CD4-positive, alpha-beta T cell treated with Interleukin-10 for 1 hour (primary cell): Measurements from ENCODE around the gene TXNRD3.

Experiments
- DNase-seq: peaks from one replicate; pipeline ENCODE4 v3.0.0-alpha.2; 2020

The TXNRD3 gene

DNA sequence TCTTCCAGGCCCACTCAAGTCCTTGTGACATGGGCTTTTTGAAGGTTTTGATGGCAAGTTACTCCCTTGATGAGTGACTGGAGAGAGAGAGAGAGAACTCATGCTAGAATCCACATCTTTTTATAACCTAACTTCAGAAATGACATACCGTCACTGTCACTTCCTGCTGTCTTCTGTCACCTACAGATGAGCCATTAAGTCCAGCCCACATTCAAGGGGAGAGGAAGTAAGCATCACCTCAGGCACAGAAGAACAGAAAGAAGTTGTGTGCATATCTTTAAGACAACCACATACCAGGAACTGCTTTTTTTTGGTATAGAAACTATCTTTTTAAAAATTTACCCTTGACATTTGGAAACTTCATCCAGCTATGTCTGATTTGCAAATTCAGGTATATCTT, 16.6 kb upstream of the TXNRD3 start:
- no peak for DNase-seq

DNA sequence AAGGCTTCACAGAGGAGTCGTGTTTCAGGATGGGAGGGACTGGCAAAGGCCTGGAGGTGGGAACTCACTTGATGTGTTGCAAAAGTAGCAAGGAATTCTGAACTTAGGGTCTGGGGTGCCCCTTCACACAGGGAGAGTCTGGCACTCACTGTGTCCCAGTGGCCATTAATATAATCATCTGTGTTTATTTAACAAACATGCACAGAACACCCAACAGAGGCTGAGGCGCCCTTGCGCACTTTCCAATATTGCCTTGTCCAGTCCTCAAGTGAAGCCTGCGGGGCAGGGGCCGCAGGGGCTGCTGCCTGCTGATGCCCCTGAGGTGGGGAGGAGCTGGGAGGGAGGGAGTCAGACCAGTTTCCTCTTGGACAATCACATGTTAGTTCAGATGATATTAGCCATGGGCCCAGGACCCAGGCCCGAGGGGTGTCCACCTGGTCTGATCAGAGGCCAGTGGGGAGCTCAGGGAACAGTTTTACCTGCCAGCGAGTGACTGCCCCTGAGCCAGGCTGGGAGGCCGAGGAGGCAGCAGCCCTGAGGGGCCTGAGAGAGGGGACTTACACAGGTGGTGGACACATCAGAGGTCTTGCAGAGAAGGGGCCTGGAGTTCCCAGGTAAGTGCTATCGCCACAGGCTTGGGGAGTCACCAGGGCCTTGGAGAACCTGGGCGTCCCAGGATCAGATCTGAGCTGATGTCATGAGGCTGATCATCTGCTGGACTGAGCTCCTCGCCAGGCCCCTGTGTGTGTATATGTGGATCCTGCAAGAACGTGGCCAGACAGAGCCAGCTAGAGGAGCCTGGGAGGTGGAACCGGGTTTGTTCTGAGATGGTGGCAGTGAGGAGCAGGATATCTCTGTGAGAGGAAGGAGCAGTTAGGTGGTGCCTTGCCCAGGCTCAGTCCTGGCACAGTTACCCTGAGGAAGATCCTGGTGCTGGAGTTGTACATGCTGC, 13.8 kb upstream of the TXNRD3 start:
- DNase-seq = no peak

DNA sequence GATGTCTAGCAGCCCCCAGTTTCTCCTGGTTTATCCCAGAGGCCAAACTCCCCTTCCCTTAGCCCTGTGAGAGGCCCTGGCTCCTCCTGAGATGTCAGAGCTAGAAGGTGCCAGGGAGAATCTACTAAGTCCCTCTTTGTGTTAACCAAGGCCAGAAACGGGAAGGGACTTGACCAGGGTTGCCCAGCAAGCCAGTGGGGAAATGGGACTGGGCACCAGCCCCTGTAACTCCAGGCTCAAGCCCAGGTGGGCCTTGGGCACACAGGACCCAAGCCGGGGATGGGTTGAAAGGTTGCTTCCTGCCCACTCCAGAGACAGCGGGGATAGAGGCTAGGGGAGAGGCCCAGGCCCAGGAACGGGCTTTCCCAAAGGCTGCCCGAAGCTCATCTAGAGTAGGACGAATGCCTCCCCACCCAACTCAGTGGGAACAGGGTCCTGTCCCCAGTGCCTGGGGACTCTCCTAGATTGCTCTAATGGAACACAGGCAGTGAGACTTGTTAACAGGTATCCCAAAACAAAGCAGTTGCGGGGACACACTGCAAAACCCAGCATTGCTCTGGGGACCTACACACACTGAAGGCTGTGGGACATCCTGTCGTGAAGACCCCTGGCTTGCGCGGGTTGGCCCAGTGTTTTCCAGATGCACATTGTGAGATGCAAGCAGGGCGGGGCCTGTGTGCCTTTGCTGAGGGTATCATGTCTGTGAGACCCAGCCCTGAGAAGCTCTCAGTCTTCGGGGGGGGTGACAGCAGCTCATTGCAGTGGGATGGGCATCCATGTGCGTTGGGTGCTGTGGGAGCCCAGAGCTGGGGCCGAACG, 12.9 kb upstream of the TXNRD3 start:
- no peak for DNase-seq

DNA sequence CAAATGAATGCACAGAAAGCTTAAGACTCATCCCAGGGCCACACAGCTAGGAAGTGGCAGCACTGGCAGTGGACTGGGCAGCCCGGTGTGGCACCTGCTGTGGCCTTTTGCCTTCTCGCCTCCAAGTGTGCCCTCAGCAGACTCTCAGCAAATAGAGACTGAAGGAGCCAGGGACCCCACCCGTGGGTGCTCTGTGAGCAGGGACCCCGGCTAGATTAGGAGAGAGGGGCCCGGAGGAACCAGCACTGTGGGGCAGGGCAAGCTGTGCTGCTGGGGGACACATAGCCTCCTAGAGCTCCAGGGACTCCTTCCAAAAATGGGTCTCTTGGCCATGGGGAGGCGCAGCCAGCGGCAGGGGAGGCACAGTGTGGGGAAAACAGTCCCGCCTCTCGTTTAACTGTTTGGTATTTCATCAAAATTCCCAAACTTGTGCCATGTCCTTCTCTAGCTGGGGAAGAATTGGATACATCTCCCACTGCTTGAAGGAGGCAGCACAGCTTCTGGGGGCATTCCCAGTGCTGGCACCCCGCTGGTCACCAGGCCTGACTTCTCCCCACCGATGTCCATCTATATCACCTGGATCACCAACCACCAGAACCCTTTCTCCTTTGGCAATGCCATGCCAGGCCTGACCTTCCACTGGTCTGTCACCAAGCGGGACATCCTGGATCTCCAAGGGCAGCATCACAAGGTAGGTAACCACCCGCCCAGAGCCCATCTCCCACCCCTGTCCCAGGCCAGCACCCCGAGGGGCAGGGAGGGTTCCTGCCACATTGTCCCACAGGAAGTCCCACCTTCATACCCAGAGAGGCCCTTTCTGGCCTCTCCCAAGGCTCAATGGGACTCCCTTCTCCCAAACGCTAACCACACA, 12.0 kb upstream of the TXNRD3 start:
- no peak for DNase-seq

DNA sequence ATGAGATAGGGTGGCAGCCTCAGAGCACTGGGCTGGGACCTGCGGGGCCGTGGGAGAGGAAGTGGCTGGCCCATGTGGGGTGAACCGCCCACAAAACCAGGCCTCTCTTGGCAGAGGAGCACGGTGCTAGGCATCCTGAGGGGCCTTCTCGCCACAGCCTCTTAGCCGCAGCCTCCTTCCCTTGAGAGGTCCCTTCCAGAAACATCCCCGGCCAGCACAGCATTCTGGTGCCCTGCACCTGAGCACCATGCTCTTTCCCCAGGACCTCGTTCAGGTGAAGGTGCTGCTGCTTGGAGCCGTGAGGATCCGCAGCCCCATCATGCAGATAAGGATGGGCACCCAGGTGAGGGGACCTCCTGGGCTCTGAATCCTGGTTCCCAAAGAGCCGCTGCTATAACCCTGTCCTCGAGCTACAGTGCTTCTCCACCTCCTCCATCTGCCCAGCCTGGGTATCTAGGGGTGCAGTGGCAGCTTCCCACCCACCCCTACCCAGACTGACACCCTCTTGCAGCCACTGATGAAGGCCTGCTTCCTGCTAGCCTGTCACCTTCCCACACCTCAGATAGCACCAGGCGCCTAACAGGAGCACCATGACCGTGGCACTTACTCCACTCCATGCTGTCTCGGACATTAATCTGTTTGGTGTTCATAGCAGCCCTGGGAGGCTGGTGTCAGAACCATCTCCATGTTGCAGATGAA, 11.2 kb upstream of the TXNRD3 start:
- no peak for DNase-seq

DNA sequence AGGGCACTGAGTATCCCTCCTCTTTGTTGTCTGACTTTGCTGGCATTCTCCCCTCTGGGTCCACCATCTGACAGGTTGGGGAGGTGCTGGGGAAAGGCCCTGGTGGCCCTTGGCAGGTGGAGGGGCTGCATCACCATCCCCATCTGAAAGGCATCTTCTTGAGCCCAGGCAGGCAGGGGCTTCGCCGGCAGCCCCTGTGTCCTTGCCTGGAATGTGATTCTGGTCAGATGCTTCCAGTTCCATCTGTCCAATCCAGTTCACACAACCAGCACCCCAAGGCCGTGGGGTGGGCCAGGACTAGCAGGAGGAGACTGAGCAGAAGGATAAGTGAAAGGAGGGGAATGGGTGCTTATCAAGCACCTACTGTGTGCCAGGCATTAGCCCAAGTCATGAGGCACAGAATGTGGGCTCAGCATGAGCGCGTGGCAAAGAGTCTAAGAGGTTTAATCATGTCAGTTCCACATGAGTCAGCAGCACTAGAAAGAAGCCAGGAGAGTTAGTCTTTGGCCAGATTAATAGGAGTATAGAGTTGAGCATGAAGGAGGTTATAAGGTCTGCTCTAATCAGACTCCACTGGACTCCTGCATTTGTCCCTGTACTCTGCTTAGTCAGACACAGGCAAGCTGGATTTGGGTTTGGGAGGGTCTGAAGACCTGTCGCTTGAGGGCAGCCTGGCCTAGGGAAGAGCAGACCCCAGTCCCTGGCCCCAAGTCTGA, 10.5 kb upstream of the TXNRD3 start:
- no peak for DNase-seq

DNA sequence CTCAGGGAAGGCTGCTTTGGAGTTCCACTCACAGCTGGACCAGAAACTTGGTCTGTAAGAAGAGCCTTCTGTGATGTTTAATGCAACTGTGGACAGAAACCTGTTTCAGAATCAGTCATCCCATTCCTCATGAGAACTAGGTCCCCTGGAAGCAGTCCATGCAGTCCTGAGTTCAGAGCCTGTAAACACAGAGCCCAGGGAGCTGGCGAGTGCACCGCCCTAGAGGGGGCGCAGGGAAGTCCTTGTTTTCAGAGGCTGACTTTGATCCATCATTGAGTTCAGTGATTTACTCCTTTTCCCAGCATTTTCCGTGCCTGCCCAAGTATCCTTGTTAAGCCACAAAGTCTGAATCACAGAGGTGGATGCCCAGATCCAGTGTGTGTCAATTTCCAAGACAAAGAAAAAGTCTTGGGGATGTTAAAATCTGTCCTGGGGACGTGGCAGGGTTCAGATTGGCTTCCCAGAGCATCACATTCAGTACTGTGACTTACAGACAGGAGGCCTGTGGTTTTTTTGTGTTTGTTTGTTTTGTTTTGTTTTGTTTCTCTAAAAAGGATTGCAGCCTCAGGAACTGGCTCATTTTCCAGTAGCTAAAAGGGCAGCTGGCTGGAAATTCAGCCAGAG, 9.8 kb upstream of the TXNRD3 start:
- no peak for DNase-seq

DNA sequence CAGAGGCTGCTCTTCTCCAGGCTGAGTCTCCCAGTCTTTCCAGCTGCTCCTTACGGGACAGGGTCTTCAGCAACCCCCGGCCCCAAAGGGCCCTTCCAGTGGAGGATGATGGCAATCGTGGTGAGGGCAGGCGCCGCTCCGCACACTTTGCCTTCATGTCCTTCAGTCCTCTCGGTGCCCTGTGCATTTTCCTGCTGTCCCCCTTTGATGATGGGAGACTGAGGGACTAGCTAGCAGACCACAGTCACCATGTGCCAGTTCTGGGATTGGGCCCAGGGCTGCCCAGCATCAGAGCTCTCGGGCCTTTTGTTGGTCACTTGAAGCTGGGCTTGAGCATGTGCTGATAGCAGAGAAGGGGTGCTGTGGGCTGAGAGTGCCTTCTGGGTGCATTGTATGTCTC, 8.8 kb upstream of the TXNRD3 start:
- DNase-seq = no peak

DNA sequence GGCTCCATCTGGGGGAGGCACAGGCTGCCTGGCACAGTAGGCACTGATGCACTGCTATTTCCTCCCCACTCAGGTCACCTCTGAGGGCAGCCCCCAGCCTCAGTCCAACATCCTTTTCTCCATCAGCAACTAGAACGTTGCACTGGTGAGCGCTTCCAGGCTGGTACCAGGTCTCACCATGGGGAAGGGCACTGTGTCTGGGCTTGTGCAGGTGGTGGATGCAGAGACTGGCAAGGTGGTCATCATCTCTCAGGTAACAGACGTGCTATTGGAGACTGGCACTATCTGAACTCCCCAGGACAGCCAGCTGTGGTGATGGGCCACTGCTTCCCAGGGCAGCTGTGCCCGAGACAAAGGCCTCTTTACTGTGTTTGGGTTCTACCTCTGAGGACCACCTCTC, 8.3 kb upstream of the TXNRD3 start:
- DNase-seq = no peak

DNA sequence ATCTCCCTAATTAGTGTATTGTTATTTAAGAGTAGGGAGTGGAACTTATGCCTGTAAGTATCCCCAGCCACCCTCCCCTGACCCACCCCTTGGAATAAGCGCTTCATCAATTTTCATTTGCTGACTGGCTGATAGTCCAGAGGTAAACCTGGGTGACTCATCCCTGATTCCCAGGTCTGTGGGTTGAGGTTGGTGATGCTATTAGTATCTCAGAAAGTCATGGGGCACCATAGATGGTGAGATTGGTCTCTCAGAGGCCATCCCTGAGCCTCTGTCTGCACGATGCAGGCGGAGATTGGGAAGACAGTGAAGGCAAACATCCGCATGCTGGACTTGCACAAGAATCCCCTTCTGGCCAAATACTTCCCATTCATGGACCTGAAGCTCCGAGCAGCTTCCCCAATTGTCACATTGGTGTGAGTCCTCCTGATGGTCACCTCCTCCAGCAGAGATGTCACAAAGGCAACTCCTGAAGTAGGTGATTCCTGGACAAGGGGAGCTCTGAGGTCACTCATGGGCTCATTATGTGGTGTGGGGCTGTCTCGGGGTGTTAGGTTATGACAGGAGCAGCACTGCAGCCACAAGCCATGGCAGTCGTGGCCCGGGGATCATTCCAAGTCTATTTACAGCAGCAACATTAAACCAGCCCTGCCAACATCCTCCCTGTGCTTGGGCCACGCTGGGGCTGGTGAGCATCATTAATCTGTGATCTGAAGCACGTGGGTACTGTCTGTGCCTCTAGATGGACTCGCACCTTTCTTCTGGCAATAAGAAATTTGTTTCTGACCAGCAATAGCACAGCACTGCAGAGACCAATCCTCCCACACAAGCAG, 6.8 kb upstream of the TXNRD3 start:
- no peak for DNase-seq

DNA sequence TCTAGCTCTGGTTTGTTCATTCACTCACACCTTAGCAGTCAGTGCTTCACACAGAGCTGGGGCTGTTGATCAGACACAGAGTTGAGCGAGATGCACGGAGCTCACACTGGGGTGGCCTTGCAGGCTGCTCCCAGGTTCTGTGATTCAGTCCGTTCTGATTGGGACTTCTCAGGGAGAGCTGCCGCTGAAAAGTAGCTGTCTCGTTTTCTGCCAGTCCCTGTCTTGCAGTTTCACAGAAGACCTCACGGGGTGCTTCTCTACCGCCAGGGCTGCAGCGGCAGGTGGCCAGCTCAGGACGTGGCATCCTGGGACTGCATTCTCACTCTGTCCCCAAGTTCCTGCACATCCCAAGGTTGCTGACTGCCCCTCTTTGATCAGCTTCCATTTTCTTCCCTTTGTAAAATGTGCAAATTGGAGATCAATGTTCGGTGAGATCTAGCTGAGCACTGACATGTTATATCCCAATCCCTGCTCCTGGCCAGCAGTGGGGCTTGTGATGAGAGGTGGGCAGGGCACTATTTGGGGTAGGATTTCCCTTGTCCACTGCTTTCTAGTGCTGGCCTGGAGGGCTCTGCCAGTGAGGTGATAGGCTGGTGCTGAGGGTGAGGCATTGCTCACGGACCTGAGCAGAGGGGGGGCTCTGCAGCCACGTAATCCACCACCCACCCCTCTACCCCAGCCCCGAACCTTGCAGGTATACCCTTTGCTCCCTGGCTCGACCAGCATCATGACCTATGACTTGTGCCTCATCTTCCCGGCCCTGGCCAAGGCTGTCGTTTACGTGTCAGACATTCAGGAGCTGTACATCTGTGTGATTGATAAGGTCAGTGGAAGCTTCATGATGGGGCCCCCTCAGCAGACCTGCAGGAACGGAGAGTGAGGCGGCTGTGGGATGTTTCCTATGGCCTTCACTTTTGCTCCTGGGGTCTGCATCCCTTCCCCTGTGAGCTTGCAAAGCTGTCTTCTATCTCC, 5.3 kb upstream of the TXNRD3 start:
- no peak for DNase-seq

DNA sequence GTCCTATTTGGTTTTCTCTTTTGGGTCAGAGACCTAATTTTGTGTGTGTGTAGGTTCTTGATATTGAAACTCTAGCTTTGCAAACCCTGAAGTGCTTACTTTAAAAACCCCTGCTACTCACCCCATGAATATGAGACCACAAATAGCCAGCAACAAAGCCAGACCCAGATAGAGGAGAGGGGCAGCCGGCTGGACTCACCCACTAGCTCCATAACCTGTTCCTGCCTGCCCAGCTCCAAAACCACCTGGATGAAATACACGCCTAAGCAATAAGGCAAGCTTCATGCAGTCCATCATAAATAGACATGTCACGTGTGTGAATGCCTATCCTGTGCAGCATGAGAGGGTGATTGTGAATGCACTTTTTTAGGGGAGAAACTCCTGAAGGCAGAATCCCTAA, 3.7 kb upstream of the TXNRD3 start:
- DNase-seq = no peak

DNA sequence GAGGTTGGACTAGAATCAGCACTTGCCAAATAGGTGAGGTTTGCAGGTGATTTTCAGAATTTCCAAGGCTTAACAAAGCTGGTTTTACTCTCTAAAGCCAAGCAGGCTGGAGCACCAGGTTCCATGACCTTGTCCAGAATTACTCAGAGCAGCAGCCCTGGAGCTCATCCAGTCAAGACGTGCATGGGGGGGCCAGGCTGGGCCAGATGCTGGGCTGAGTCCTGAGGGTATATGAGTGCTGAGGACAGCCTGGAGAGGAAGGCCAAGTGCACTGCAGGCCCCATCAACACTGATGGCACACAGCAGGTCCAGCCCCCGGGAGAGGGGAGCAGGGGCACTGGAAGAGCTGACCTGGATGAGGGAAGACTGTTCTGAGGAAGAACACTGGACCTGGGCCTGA, 3.0 kb upstream of the TXNRD3 start:
- no peak for DNase-seq

DNA sequence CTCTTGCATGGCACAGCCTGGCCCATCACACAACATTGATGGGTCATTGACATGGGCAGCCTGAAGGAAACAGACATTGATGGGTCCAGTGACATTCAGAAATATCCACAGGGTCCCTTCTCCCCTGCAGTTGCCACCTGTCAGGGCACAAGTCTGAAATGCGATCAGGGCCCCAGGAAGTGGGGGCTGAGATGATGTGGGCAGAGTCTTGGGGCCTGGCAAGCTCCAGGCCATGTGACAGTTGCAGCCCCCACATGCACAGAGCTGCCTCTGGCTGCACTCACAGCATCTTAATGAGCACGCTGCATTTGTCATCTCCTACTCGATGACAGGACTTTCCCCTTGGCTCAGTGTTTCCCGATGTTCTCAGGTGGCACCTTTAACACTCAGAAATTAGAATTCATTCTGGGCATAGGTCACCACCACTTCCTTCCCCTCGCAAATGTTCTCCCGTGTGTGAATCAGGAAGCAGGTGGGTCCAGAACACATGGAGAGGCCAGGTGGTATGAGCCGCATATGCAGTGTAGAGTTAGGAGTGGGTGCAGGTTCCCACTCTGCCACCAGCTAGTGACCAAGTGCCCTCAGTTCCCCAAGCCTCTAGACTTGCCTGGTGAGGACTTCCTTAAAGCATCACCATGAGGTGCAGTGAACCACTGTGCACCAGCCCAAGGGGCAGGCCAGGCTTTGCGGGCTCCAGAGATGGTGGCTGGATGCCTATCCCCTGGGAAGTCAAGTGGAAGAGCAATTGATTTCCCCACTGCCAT, 1.6 kb upstream of the TXNRD3 start:
- DNase-seq = no peak

DNA sequence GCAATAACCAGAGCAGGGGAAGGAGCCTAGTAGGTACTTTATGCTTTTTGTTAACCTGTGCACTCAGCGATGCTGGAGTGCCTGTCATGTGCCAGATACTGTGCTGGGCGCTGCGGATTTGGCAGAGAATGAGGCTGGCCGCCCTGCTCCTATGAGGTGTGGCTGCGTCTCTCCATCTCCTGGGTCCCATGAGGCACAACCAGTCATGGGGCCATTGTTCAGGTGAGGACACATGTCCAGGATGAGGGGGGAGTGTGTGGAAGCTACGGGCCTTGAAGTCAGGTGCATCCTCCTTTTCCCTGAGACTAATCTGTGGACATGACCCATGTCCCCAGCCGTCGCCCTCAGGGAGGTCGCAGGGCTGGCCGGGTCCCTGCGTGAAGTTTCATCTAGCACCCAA, 963 bp upstream of the TXNRD3 start:
- DNase-seq = no peak

DNA sequence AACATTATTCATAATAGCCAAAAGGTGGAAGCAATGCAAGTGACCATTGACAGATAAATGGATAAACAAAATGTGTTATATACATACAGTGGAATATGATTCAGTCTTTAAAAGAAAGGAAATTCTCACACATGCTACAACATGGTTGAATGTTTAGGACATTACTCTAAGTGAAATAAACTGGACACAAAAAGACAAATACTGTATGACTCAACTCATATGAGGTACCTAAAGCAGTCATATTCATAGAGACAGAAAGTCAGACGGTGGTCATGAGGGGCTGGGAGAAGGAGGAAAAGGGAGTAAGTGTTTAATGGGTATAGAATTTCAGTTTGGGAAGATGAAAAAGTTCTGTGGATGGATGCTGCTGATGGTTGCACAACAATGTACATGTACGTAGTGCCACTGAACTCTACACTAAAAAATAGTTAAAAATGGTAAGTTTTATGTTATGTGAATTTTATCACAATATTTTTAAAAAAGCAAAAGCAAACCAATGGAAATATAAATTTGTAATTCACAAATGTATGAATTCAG, 5.3 kb downstream of the TXNRD3 start:
- no peak for DNase-seq

DNA sequence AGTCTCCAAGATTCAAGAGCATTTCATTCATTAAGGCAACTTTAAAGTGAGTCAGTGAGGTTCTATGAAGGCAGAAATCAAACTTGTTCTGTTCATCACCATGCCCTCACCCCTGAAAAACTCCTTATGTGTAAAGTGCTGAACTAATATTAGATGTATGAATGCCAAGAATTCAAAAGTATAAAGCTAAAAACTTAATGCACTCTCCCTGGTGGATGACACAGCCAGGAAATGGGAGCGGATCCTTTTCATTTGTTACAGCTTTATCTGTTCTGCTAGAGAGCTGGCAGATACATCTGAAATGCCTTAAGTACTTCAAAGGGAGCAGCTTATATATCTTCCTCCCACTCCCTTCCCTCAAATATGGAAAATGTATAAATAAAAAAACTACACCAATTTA, 8.2 kb downstream of the TXNRD3 start:
- DNase-seq = no peak

DNA sequence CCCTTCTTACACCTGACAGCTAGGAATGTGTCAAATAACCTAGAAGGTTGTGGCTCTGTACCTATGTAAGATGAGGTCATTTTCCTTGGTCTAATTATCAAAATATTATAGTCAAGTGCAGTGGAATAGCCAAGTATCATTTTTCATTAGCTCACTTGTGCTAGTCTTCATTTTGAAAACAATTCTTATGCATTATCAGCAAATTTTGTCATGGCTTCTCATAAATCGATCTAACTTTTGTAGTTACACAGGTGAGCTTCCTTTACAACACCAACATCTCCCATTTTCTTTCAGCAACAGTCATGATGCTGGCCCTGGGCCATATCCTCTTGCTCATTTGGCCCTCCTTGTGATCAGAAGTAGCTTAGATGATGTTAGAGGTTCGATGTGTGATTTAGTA, 10.3 kb downstream of the TXNRD3 start:
- no peak for DNase-seq
